Chondrocyte (in vitro differentiated cells): ENCODE results near the gene ASB16. TPM values are rescaled to one million over a fixed set of nuclear protein-coding genes. Genes with fewer than 3 reads are reported as not detected.

ENCODE experiments used
- DNase-seq: peaks from one replicate; pipeline ENCODE4 v3.0.0; 2021; ENCODE audit warnings: mixed read lengths, low spot score
- H3K27ac Mint-ChIP-seq: one replicate; pipeline ENCODE4 v1.8.0; 2021; ENCODE audit warnings: mild to moderate bottlenecking, moderate library complexity, mixed read lengths; ENCODE audit not compliant: unreplicated experiment
- H3K27me3 Mint-ChIP-seq: 2 replicates; pipeline ENCODE4 v1.8.0; 2021; ENCODE audit warnings: low read depth, mixed read lengths
- H3K36me3 Mint-ChIP-seq: 2 replicates; pipeline ENCODE4 v1.8.0; 2021; ENCODE audit warnings: low read depth, mixed read lengths
- H3K4me1 Mint-ChIP-seq: 2 replicates; pipeline ENCODE4 v1.8.0; 2021; ENCODE audit warnings: low read depth, mild to moderate bottlenecking, mixed read lengths
- H3K4me3 Mint-ChIP-seq: one replicate; pipeline ENCODE4 v1.8.0; 2021; ENCODE audit warnings: mild to moderate bottlenecking, moderate library complexity, mixed read lengths; ENCODE audit not compliant: unreplicated experiment
- H3K9me3 Mint-ChIP-seq: 2 replicates; pipeline ENCODE4 v1.8.0; 2021; ENCODE audit warnings: low read depth, mixed read lengths
- CTCF ChIP-seq: fragments of 200-600 bp; sonication (generic); IDR thresholded peaks from 2 replicates; pipeline ENCODE4 v1.5.0; 2021; ENCODE audit warnings: antibody characterized with exemption, mild to moderate bottlenecking, moderate library complexity
- total RNA-seq: library from RNA; stranded (reverse); gene quantifications from 3 replicates; pipeline ENCODE4 v1.2.1, GENCODE V29; 2021

The ASB16 gene
- total RNA-seq, 1 donor from 2014 or later, result not detected

- H3K27me3 Mint-ChIP-seq, result no peaks in the 10 kb centered on the region
- no peak overlapping the region for H3K4me3 Mint-ChIP-seq
- no peaks in the 10 kb centered on the region for H3K4me1 Mint-ChIP-seq
- H3K36me3 Mint-ChIP-seq, result peaks cover 30% of the 10 kb centered on the region
- no peaks in the 10 kb centered on the region for H3K9me3 Mint-ChIP-seq
- peak overlapping the region; percentile 85 for H3K27ac Mint-ChIP-seq
- DNase-seq, result peak; percentile 95
- TF ChIP-seq CTCF, result peak; percentile 98
These were observed 40.1 kb downstream of the ASB16 start for GRCh38 chr17:44210342-44211192.

- Mint-ChIP-seq H3K36me3 (peaks cover 33% of the 10 kb centered on the region), H3K27ac (peak overlapping the region; percentile 36), H3K4me1 (peaks cover under 1% of the 10 kb centered on the region), H3K9me3 (no peaks in the 10 kb centered on the region), H3K27me3 (no peaks in the 10 kb centered on the region), H3K4me3 (no peak overlapping the region)
- DNase-seq, result peak; percentile 91
- no peak for TF ChIP-seq CTCF
These were observed 41.1 kb downstream of the ASB16 start for GRCh38 chr17:44211281-44212265.

- TF ChIP-seq CTCF, result no peak
- H3K4me3 Mint-ChIP-seq, result no peak overlapping the region
- no peaks in the 10 kb centered on the region for H3K9me3 Mint-ChIP-seq
- peaks cover 33% of the 10 kb centered on the region for H3K36me3 Mint-ChIP-seq
- H3K27ac Mint-ChIP-seq, result no peak overlapping the region
- peaks cover 11% of the 10 kb centered on the region for H3K4me1 Mint-ChIP-seq
- H3K27me3 Mint-ChIP-seq, result no peaks in the 10 kb centered on the region
- peak; percentile 88 for DNase-seq
These were observed 42.3 kb downstream of the ASB16 start for GRCh38 chr17:44212507-44213402.

DNA sequence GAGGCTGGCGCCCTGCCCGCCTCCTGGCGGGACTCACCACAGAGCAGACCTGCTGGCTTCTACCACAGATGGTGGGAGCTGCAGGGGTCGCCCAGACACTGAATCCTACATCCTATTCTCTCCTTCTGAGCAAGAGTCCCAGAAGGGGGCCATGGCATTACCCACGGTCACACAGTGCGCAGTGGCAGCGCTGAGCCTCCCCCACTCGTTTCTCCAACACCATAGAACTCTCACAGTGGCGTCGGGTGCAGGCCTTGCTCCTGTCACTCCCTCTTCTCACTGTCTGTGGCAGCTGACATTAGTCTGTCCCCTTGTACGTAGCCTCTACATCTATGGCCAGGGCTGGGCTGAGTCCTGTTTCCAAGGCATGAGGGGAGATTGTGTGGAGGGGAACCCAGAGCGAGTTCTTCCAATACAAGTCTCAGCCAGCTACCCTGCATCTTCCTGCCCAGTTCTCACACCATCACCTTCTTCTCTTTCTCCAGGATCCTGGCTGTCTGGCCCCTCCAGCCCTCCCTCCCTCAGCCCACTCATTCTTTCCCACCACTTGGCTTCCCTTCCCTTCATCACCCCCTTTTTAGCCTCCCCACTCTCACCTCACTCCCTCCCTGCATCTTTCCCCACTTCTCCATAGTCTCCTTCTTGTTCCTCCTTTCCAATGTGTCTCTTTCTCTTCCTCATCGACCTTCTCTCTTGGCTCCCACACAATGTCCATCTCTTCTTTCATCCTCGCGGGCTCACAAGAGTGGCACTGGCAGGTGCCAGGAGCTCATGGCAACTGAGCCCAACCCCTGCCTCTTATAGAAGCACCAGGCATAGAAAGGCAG lies 43.1 kb downstream of the ASB16 start:
- no peak overlapping the region for H3K27ac Mint-ChIP-seq
- no peak for TF ChIP-seq CTCF

More for the DNA sequence above, 43.1 kb downstream of the ASB16 start:
- H3K36me3 Mint-ChIP-seq, result peaks cover 27% of the 10 kb centered on the region
- peaks cover 15% of the 10 kb centered on the region for H3K4me1 Mint-ChIP-seq
- no peaks in the 10 kb centered on the region for H3K27me3 Mint-ChIP-seq
- H3K4me3 Mint-ChIP-seq, result no peak overlapping the region
- DNase-seq, result no peak
- H3K9me3 Mint-ChIP-seq, result no peaks in the 10 kb centered on the region
